IMR-90 (cell line): ENCODE measurements around the gene RABGAP1. TPM values are rescaled to one million over a fixed set of nuclear protein-coding genes. Genes with fewer than 3 reads are reported as not detected.
A peak's percentile ranks its signal among the peaks of the same experiment; 100 is the strongest.

Source experiments
- ATAC-seq: fragments of 200-7000 bp; cut with Tn5 transposase; 2 replicates; pipeline ENCODE4 v1.9.1; 2020; ENCODE audit warnings: low read depth, mild to moderate bottlenecking, moderate library complexity
- BruUV-seq: library from RNA; stranded (reverse); fragments of 400-500 nt; replicated peaks from 2 replicates; lab custom pipeline; 2021; lab: Mats Ljungman, UMichigan
- CTCF ChIA-PET: fragments of 300-600 bp; formaldehyde crosslinking; extraction: SDS; loops from one replicate; lab custom pipeline; 2021; ENCODE audit warnings: antibody characterized with exemption; lab: Yijun Ruan, JAX
- POLR2A ChIA-PET: fragments of 300-600 bp; sonication (Branson Sonifier 250); formaldehyde crosslinking; loops from one replicate; lab custom pipeline; 2022; ENCODE audit warnings: antibody characterized with exemption; ENCODE audit not compliant: unreplicated experiment; lab: Charles Lee
- DNase-seq: peaks from one replicate; pipeline ENCODE4 v3.0.0; 2013
- H2AFZ ChIP-seq: replicated peaks from 2 replicates; pipeline ENCODE3; 2013; ENCODE audit warnings: low read length, mild to moderate bottlenecking; ENCODE audit not compliant: poor library complexity
- H2AK5ac ChIP-seq: 2 replicates; pipeline ENCODE4 v1.6.1; 2013; ENCODE audit warnings: low read depth, low read length, inconsistent platforms
- H2AK9ac ChIP-seq: replicated peaks from 2 replicates; pipeline ENCODE3; 2013; ENCODE audit warnings: mild to moderate bottlenecking, low read depth, low read length, moderate library complexity; ENCODE audit not compliant: poor library complexity
- H2BK120ac ChIP-seq: 2 replicates; pipeline ENCODE4 v1.6.1; 2013; ENCODE audit warnings: low read depth, low read length, inconsistent platforms
- H2BK15ac ChIP-seq: 3 replicates; pipeline ENCODE4 v1.6.1; 2013; ENCODE audit warnings: low read depth, low read length, inconsistent platforms
- H2BK20ac ChIP-seq: 2 replicates; pipeline ENCODE4 v1.6.1; 2013; ENCODE audit warnings: low read depth, mild to moderate bottlenecking, inconsistent platforms, low read length, moderate library complexity
- H2BK5ac ChIP-seq: 2 replicates; pipeline ENCODE4 v1.6.1; 2013; ENCODE audit warnings: mild to moderate bottlenecking, low read depth, low read length, inconsistent platforms; ENCODE audit not compliant: poor library complexity, severe bottlenecking
- H3K14ac ChIP-seq: replicated peaks from 2 replicates; pipeline ENCODE4 v1.6.1; 2013; ENCODE audit warnings: low read depth, low read length, inconsistent platforms
- H3K18ac ChIP-seq: 2 replicates; pipeline ENCODE4 v1.6.1; 2013; ENCODE audit warnings: low read depth, low read length, control low read depth
- H3K23ac ChIP-seq: 2 replicates; pipeline ENCODE4 v1.6.1; 2013; ENCODE audit warnings: low read depth, low read length, inconsistent platforms
- H3K27ac ChIP-seq: 2 replicates; pipeline ENCODE4 v1.5.1; 2013; ENCODE audit warnings: mild to moderate bottlenecking, control low read depth, low read length; ENCODE audit not compliant: insufficient read depth
- H3K27me3 ChIP-seq: 2 replicates; pipeline ENCODE4 v1.6.1; 2013; ENCODE audit warnings: low read length; ENCODE audit not compliant: control insufficient read depth, insufficient read depth
- H3K36me3 ChIP-seq: 2 replicates; pipeline ENCODE4 v1.6.1; 2013; ENCODE audit warnings: low read length, mixed read lengths; ENCODE audit not compliant: control insufficient read depth, insufficient read depth
- H3K4ac ChIP-seq: 2 replicates; pipeline ENCODE4 v1.6.1; 2013; ENCODE audit warnings: low read depth, low read length, inconsistent platforms
- H3K4me1 ChIP-seq: 2 replicates; pipeline ENCODE4 v1.6.1; 2013; ENCODE audit warnings: low read length, mixed read lengths; ENCODE audit not compliant: control insufficient read depth, insufficient read depth
- H3K4me2 ChIP-seq: 2 replicates; pipeline ENCODE4 v1.6.1; 2013; ENCODE audit warnings: low read depth, mild to moderate bottlenecking, control low read depth, low read length, moderate library complexity
- H3K4me3 ChIP-seq: 2 replicates; pipeline ENCODE4 v1.5.1; 2013; ENCODE audit warnings: low read depth, mild to moderate bottlenecking, control low read depth, low read length, moderate library complexity; ENCODE audit not compliant: insufficient read depth
- H3K56ac ChIP-seq: 2 replicates; pipeline ENCODE4 v1.6.1; 2013; ENCODE audit warnings: low read length, inconsistent platforms; ENCODE audit not compliant: insufficient read depth; ENCODE audit errors: extremely low read depth
- H3K79me1 ChIP-seq, 2 experiments: 2 replicates each; pipeline ENCODE4 v1.6.1; 2013; ENCODE audit warnings: low read length in 2 of 2, inconsistent platforms in 1 of 2, low read depth in 1 of 2
- H3K9ac ChIP-seq: 2 replicates; pipeline ENCODE4 v1.6.1; 2013; ENCODE audit warnings: low read depth, low read length, control low read depth
- H3K9me1 ChIP-seq: 2 replicates; pipeline ENCODE4 v1.6.1; 2013; ENCODE audit warnings: low read length, inconsistent platforms; ENCODE audit not compliant: insufficient read depth
- H3K9me3 ChIP-seq: 2 replicates; pipeline ENCODE4 v1.6.1; 2013; ENCODE audit warnings: low read length; ENCODE audit not compliant: control insufficient read depth, insufficient read depth
- H4K20me1 ChIP-seq: 2 replicates; pipeline ENCODE4 v1.6.1; 2013; ENCODE audit warnings: low read length, inconsistent platforms; ENCODE audit not compliant: insufficient read depth
- H4K5ac ChIP-seq: 2 replicates; pipeline ENCODE4 v1.6.1; 2013; ENCODE audit warnings: mild to moderate bottlenecking, low read depth, low read length, control low read depth
- H4K8ac ChIP-seq, 2 experiments: 2 replicates each; pipeline ENCODE4 v1.6.1; 2013; ENCODE audit warnings: low read depth in 2 of 2, low read length in 2 of 2, control low read depth in 1 of 2, inconsistent platforms in 1 of 2
- H4K91ac ChIP-seq: 2 replicates; pipeline ENCODE4 v1.6.1; 2013; ENCODE audit warnings: low read depth, low read length, inconsistent platforms; ENCODE audit not compliant: insufficient read depth
- BHLHE40 ChIP-seq: fragments of 150-350 bp; IDR thresholded peaks from 2 replicates; pipeline ENCODE4 v1.6.1; 2016; ENCODE audit warnings: mild to moderate bottlenecking, low read depth, low read length
- CEBPB ChIP-seq: IDR thresholded peaks from 2 replicates; pipeline ENCODE4 v1.6.1; 2012; ENCODE audit warnings: low read depth, low read length, improper control_type of control experiment
- CHD1 ChIP-seq: IDR thresholded peaks from 2 replicates; pipeline ENCODE4 v1.6.1; 2012; ENCODE audit warnings: low read depth, low read length, improper control_type of control experiment
- CTCF ChIP-seq: conservative IDR thresholded peaks from 2 replicates; pipeline ENCODE4 v1.5.1; 2012; ENCODE audit warnings: mild to moderate bottlenecking, low read depth, low read length, improper control_type of control experiment
- ELK1 ChIP-seq: fragments of 150-350 bp; IDR thresholded peaks from 2 replicates; pipeline ENCODE4 v1.6.1; 2016; ENCODE audit warnings: low read depth, mild to moderate bottlenecking, low read length, moderate library complexity, borderline replicate concordance
- FOS ChIP-seq: fragments of 150-350 bp; IDR thresholded peaks from 2 replicates; pipeline ENCODE4 v1.6.1; 2016; ENCODE audit warnings: low read depth, low read length
- MXI1 ChIP-seq: IDR thresholded peaks from 2 replicates; pipeline ENCODE4 v1.6.1; 2012; ENCODE audit warnings: low read depth, mild to moderate bottlenecking, low read length, moderate library complexity, borderline replicate concordance
- NFE2L2 ChIP-seq: fragments of 150-350 bp; IDR thresholded peaks from 2 replicates; pipeline ENCODE4 v1.6.1; 2016; ENCODE audit warnings: low read depth, mild to moderate bottlenecking, low read length
- RAD21 ChIP-seq: IDR thresholded peaks from 2 replicates; pipeline ENCODE4 v1.6.1; 2012; ENCODE audit warnings: low read length, improper control_type of control experiment
- SMC3 ChIP-seq: fragments of 150-350 bp; IDR thresholded peaks from 2 replicates; pipeline ENCODE4 v1.6.1; 2016; ENCODE audit warnings: low read depth, mild to moderate bottlenecking, antibody characterized with exemption, low read length, moderate library complexity
- WGBS, 2 experiments: methylation state at CpG; one replicate each; pipeline versions ENCODE4 v1.1.5 to v1.1.7; 2013; ENCODE audit warnings: missing lambda C conversion rate in 2 of 2; ENCODE audit not compliant: insufficient read length in 1 of 2; ENCODE audit errors: extremely low coverage in 2 of 2; 5-methylcytosine and 5-hydroxymethylcytosine counted together
- dilution Hi-C: fragments of 300-500 bp; cut with HindIII; formaldehyde crosslinking; loops from one replicate; pipeline ENCODE4 v1.14.3; 2018; ENCODE audit warnings: low sequenced_read_pairs; ENCODE audit not compliant: unreplicated experiment
- in situ Hi-C: fragments of 300-500 bp; cut with MboI; formaldehyde crosslinking; loops from 3 replicates; pipeline ENCODE4 v1.14.3; 2019; ENCODE audit warnings: low sequenced_read_pairs, inconsistent platforms, mixed read lengths
- intact Hi-C: fragments of 100-400 bp; cut with micrococcal nuclease; formaldehyde crosslinking; loops from 2 replicates; pipeline ENCODE4 v1.10.0; 2022
- polyA plus RNA-seq, 3 experiments: library from polyadenylated mRNA; depleted of rRNA; stranded (reverse); fragments of >200 nt; gene quantifications; 2 replicates each; pipeline ENCODE4 v1.2.3, GENCODE V29; 2012; ENCODE audit warnings: low replicate concordance in 1 of 3
- total RNA-seq: library from RNA; depleted of rRNA; stranded (reverse); fragments of >200 nt; gene quantifications from 2 replicates; pipeline ENCODE4 v1.2.3, GENCODE V29; 2012

The RABGAP1 gene
- total and polyA plus RNA-seq, 2 of the 4 experiments (the other 2 are of a cell fraction), result 20.0 to 53.9 TPM

GRCh38 chr9:122991370-122991830 lies 50.6 kb downstream of the RABGAP1 start:
- ATAC-seq, result peak; percentile 95
- ChIA-PET CTCF (interaction anchor here (0.6 to 1.2 kb wide), 4 partner anchors 12 to 1889 kb away, joined by 3 to 7 read pairs (median 4); no protein-coding TSS in a partner anchor), POLR2A (interaction anchor here (0.5 to 1.0 kb wide), 2 partner anchors 14 to 90 kb away, joined by 3 to 17 read pairs; no protein-coding TSS in a partner anchor)
- 45% methylated on average over 2 of the region's 4 CpGs; no CpG with 5 or more reads in 1 of the 2 experiments for WGBS, 2 experiments
- dilution Hi-C loops (loop anchor here (25.0 kb wide), 1 partner anchor 104 kb away; no protein-coding TSS in a partner anchor), intact Hi-C loops (loop anchor here (2.0 to 5.0 kb wide), 3 partner anchors 44 to 524 kb away; partner anchors contain the start of gene RC3H2), in situ Hi-C loops (no loop called here)
- Histone ChIP-seq H3K9me1 (no peaks in the 10 kb centered on the region), H3K4ac (peak overlapping the region; percentile 45; the same call in 1 of the 2 replicates), H3K27ac (no peak overlapping the region), H2AFZ (no peak overlapping the region), H4K91ac (no peak overlapping the region), H2BK120ac (no peak overlapping the region), H3K4me2 (no peak overlapping the region), H4K20me1 (peaks cover 3% of the 10 kb centered on the region; the same call in 1 of the 2 replicates), H4K5ac (no peak overlapping the region), H4K8ac (no peak overlapping the region), H3K9ac (no peak overlapping the region), H3K56ac (no peak overlapping the region), H2AK9ac (no peak overlapping the region), H2BK5ac (peak overlapping the region; percentile 48), H3K27me3 (no peaks in the 10 kb centered on the region), H3K23ac (no peak overlapping the region), H3K36me3 (peaks cover 9% of the 10 kb centered on the region), H3K18ac (no peak overlapping the region), H2BK15ac (no peak overlapping the region), H3K4me3 (no peak overlapping the region), H2AK5ac (no peak overlapping the region), H3K14ac (0 out of 2 replicates have a peak overlapping the region, but pooled peaks have one; percentile 42), H3K9me3 (no peaks in the 10 kb centered on the region), H3K79me1 (peaks cover 6 to 14% of the 10 kb centered on the region in 2 experiments; a peak in 3 of 4 replicates), H2BK20ac (no peak overlapping the region), H3K4me1 (no peaks in the 10 kb centered on the region)
- DNase-seq, result peak; percentile 94
- BruUV-seq, result no TSS peak
- peak; percentile 78 for TF ChIP-seq CTCF
- no peak for TF ChIP-seq CHD1
- no peak for TF ChIP-seq ELK1
- TF ChIP-seq FOS, result peak; percentile 93
- no peak for TF ChIP-seq MXI1
- peak; percentile 65; the same call in 1 of the 2 replicates for TF ChIP-seq BHLHE40
- TF ChIP-seq NFE2L2, result no peak
- TF ChIP-seq CEBPB, result peak; percentile 43; the same call in 1 of the 2 replicates
- peak; percentile 73 for TF ChIP-seq RAD21
- peak; percentile 75 for TF ChIP-seq SMC3
